NCI-H2081 treated with DMSO at 0.1 percent for 48 hours (cell line): Measurements from ENCODE around the gene WDSUB1.

Source experiments
- DNase-seq: peaks from one replicate; lab custom pipeline; 2025; lab: John Stamatoyannopoulos, UW

WDSUB1 gene

GRCh38 chr2:159224061-159224813 is 62.3 kb downstream of the WDSUB1 start:
- no peak for DNase-seq

- DNase-seq, result no peak
Measured at GRCh38 chr2:159219394-159219998, 67.0 kb downstream of the WDSUB1 start.

- DNase-seq, result no peak
Measured at GRCh38 chr2:159218389-159218788, 68.1 kb downstream of the WDSUB1 start.

GRCh38 chr2:159217676-159218075 is 68.8 kb downstream of the WDSUB1 start:
- DNase-seq, result no peak

GRCh38 chr2:159215116-159215515 is 71.4 kb downstream of the WDSUB1 start:
- no peak for DNase-seq

- no peak for DNase-seq
Measured at GRCh38 chr2:159214325-159214865, 72.1 kb downstream of the WDSUB1 start.

- DNase-seq, result no peak
Measured at GRCh38 chr2:159213296-159213695, 73.2 kb downstream of the WDSUB1 start.

GRCh38 chr2:159211447-159212396 is 74.8 kb downstream of the WDSUB1 start:
- DNase-seq, result no peak

GRCh38 chr2:159209341-159210306 is 76.9 kb downstream of the WDSUB1 start:
- no peak for DNase-seq

GRCh38 chr2:159208438-159208837 is 78.1 kb downstream of the WDSUB1 start:
- DNase-seq, result no peak

- DNase-seq, result no peak
Measured at GRCh38 chr2:159206736-159207380, 79.6 kb downstream of the WDSUB1 start.

GRCh38 chr2:159204381-159205144 is 81.9 kb downstream of the WDSUB1 start:
- DNase-seq, result no peak

- DNase-seq, result no peak
Measured at GRCh38 chr2:159202568-159203071, 83.9 kb downstream of the WDSUB1 start.

- no peak for DNase-seq
Measured at GRCh38 chr2:159201360-159202063, 85.0 kb downstream of the WDSUB1 start.

- no peak for DNase-seq
Measured at GRCh38 chr2:159200498-159200897, 86.0 kb downstream of the WDSUB1 start.

GRCh38 chr2:159199761-159200465 is 86.6 kb downstream of the WDSUB1 start:
- no peak for DNase-seq

GRCh38 chr2:159199236-159199635 is 87.3 kb downstream of the WDSUB1 start:
- DNase-seq, result no peak

- no peak for DNase-seq
Measured at GRCh38 chr2:159196393-159196925, 90.0 kb downstream of the WDSUB1 start.
